Measurements from ENCODE around the gene WDR35.

DNA sequence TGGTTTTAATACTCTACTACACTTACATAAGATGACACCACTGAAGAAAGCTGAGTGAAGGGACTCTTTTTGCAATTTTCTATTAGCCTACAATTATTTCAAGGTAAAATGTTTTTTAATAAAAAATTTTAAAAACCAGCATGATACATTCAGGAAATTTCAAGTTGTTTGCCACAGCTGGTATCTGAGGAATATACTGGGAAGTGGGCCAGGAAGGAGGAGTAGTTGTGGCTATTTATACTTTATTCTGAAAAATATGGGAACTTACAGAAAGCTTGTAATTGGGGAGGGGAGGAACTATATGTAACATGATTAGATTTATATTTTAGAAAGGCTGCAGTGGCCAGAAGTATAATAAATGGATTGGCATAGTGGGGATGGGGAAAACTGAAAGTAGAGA lies 40.8 kb downstream of the WDR35 start:
- TF ChIP-seq, protein P1, sequence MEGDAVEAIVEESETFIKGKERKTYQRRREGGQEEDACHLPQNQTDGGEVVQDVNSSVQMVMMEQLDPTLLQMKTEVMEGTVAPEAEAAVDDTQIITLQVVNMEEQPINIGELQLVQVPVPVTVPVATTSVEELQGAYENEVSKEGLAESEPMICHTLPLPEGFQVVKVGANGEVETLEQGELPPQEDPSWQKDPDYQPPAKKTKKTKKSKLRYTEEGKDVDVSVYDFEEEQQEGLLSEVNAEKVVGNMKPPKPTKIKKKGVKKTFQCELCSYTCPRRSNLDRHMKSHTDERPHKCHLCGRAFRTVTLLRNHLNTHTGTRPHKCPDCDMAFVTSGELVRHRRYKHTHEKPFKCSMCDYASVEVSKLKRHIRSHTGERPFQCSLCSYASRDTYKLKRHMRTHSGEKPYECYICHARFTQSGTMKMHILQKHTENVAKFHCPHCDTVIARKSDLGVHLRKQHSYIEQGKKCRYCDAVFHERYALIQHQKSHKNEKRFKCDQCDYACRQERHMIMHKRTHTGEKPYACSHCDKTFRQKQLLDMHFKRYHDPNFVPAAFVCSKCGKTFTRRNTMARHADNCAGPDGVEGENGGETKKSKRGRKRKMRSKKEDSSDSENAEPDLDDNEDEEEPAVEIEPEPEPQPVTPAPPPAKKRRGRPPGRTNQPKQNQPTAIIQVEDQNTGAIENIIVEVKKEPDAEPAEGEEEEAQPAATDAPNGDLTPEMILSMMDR (IDR thresholded peaks at IDR 0.05), result no peak
- no peak for TF ChIP-seq POLR2A (IDR thresholded peaks at IDR 0.05)

All from testis (tissue), 2 donors.